Activated effector memory CD4-positive, alpha-beta T cell treated with Interleukin-2 at 50 U/mL for 16 hours (primary cell): ENCODE data around the gene TXNL4A.
"Not testable (repeated sequence)": the region's sequence is repeated elsewhere in the genome, so short reads cannot be mapped to it uniquely, and the experiment has no call there.

Source experiments
- DNase-seq: peaks from one replicate; pipeline ENCODE4 v3.0.0-alpha.2; 2020

The TXNL4A gene, protein sequence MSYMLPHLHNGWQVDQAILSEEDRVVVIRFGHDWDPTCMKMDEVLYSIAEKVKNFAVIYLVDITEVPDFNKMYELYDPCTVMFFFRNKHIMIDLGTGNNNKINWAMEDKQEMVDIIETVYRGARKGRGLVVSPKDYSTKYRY

GRCh38 chr18:79988451-79989194, at the start of gene TXNL4A:
TSS of gene TXNL4A (minus strand) at chr18:79988563. CDS start at chr18:79988392, 171 bp downstream.
- peak; percentile 80 for DNase-seq

- no peak for DNase-seq
Measured at GRCh38 chr18:80037300-80037699, 48.9 kb upstream of the TXNL4A start.

GRCh38 chr18:80035997-80036396, 47.6 kb upstream of the TXNL4A start:
- DNase-seq = no peak

- no peak for DNase-seq
Measured at GRCh38 chr18:80034852-80035406, 46.6 kb upstream of the TXNL4A start.

DNA sequence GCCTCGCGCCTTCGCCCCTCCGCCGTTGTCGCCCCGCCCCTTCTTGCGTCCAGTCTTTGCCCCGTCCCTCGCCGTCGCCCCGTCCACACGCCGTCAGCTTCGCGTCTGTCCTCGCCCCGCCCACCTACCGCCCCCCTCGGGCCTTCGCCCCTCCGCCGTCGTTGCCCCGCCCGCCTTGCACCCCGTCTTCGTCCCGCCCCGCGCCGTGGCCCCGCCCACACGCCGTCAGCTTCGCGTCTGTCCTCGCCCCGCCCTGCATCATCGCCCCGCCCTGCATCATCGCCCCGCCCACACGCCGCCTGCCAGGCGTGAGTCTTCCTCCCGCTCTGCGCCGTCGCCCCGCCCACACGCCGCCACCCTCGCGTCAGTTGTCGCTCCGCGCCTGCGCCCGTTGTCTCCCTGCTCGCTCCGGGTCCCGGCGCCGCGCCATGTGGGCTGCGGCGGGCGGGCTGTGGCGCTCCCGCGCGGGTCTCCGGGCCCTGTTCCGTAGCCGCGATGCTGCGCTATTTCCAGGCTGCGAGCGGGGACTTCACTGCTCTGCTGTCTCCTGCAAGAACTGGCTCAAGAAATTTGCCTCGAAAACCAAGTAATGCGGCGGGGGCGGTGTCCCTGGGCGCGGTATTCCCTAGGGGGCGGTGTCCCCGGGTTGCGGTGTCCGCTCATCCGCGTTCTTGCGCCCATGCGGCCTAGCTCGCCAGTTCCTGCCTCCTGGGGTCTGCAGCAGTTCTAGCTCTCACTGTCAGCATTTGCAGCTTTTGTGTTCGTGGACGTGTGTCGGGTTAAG, 45.9 kb upstream of the TXNL4A start, which contains the start of gene RBFA:
RBFA (plus strand) TSS at position 367 of the 784 bp plus-strand sequence; CDS start at position 429, 62 bp downstream.
- peak; percentile 99 for DNase-seq

- DNase-seq = no peak
Measured at GRCh38 chr18:80033181-80034067, 45.1 kb upstream of the TXNL4A start.

- DNase-seq = no peak
Measured at GRCh38 chr18:80029690-80030089, 41.3 kb upstream of the TXNL4A start.

DNA sequence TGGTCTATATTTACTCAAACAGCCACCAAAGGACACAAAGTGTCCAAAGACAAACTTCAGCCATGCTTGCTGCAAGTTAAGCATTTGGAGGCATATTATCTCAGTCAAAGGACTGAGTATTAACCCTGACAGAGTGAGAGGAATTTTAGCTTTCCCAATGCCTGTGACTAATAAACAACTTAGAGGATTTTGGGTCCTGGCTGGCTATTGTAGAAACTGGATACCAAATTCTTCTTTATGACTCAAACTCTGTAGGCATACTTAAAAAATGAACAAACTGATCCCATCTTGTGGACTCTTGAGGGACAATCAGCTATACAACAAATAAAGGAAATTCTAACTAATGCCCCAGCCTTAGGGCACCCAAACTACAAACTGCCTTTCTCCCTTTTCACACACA, 39.4 kb upstream of the TXNL4A start:
- DNase-seq = not testable (repeated sequence)

DNA sequence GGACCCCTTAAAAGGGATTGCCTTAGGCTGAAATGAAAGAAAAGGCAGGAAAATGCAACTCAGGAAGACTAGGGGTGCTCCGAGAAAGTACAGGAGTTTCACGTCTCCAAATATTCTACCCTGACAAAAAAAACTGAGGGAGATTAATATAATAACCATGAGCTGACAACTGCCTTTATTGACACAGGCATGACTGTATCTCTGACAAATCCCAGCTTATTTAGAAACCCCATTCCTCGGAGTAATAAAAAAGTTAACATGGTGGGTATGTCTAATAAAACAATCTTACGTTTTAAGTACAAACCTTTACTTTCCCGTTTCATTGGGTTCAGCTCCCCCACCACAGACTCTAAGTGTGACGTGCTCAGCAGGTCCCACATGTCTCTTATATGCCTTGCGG, 38.0 kb upstream of the TXNL4A start:
- DNase-seq = no peak

DNA sequence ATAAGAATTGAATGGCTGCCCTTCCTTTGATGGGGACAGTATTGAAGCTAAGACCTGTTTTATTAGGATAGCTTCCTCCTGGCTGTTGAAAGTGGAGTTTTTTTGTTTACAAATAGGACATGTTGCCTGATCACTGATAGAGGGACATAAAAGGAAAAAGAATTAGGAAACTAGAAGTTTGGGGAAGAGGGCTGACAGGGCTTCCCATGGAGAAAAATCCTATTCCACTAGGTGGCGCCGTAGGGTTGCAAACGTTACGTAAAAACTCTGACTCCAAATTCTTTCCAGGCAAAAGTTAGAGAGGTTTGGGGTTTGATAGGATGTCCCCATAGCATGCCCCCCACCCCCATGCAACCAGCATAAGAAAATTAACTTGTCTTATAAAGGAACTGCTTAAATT, 34.8 kb upstream of the TXNL4A start:
- no peak for DNase-seq

DNA sequence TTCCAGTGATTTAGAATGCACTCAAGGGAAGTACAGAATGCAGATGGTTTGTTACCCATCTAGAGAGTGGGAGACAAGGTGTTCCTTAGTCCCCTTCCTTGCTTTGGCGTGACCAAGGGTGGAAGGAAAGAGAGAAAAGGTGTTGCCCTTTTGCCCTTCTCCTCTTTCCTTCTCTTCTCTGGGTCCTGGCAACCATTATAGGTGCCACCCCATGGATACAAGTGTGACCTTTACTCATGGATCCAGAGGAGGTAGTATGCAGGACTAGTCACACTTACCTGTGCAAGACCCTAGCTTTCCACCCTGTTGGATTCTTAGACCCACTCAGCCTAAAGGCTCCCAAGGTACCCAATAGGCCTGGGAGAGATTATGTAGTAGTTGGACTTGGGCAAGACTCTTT, 34.2 kb upstream of the TXNL4A start:
- DNase-seq = no peak

GRCh38 chr18:80012714-80013113, 24.4 kb upstream of the TXNL4A start:
- DNase-seq = no peak

DNA sequence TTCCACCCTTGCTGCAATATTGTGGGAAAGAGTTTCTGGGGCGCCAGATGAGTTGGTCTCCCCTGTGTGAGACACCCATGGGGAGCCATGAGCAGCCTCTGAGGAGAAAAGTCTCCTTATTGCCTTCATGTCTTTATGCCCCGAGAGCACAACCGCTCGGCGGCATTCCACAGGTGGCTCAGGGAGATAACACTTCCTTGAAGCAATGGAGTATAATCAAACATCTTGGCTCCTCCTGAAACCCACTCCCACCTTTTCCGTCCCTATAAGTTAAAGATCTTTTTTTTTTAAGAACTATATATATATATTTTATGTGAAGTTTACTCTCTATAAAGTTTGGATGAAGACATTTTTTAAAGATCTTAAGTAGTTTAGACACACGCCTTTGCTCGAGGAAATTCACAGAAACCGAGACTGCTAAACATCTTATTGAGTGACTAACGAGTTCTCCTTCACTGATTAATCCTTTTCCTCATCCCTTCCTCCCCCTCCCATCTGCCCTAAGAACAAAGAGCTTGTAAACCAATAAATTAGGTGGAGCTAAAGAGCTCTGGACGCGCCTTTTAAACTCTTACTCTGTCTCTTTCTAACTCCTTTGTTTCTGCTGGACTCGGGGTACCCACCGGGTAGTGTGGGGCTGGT, 23.3 kb upstream of the TXNL4A start:
- not testable (repeated sequence) for DNase-seq

GRCh38 chr18:80010551-80010906, 22.2 kb upstream of the TXNL4A start:
- DNase-seq = no peak

DNA sequence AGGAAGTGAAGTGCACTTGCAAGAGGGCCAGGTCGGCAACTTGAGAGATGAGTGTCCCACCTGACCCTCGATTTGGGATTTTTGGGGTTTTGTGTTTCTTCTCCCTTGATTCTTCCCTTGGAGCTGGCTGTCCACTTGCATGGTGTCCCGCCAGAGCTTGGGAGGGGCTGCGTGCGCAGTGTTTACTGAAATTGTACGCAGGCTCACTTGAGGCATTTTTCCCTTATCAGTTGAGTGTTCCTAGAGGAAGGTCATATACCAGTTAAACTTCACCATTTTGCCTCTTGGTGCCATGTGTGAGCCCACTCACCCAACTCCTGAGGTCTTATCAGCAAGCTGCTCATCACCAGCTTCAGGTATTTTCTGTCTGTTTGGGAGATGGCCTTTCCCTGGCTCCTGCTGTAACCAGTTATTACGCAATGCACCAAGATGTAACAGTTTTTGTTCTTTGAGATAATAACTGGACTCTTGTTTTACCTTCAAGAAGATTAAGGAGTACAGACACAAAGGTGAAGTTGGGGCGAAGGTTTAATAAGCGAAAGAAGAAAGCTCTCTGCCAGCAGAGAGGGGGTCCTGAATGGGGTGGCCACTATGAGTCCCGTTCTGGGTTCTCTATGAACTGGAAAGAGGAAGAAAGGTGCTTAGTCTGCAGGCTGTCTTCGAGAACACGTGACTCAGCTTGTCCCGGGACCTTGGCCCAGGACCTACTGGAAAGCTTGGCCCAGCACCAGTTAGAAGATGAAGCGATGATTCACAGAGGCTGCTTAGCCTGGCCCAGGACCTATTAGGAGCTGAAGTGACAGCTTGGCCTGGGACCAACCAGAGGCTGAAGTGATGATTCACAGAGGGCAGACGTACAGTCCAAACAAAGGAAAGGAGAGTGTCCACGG, 21.5 kb upstream of the TXNL4A start:
- no peak for DNase-seq

GRCh38 chr18:80006724-80007123, 18.4 kb upstream of the TXNL4A start:
- no peak for DNase-seq

DNA sequence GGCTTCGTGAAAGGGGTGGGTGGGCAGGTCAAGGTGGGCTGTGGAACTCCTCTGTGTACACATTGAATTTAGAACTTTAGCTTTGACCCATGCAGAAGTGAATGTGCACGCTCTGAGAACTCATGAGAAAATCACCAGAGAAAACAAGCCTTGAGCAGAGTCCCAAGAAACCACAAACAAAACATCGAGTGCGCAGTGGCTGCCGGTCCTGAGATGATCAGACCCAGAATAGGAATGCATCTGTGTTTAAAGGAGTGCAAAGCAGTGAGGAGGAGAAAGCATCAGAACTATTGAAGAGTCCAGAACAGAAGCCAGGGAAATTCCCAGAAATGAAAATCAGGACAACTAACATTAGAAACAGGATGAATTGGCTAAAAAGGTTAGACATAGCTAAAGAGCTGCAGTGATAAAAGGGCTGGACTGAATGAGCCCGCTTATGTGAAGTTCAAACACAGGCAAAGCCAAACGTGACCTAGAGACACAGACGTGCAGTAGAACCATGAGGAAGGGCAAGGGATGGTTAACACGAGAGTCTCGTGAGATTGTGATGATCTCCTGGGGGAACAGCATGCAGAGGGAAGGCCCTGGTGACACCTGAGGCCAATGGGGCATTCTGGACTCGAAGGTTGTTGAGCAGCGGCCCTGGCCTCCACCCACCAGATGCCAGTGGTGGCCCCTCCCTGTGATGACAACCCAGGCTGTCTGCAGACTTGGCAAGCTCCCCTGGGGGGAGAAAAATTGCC, 16.4 kb upstream of the TXNL4A start:
- no peak for DNase-seq

DNA sequence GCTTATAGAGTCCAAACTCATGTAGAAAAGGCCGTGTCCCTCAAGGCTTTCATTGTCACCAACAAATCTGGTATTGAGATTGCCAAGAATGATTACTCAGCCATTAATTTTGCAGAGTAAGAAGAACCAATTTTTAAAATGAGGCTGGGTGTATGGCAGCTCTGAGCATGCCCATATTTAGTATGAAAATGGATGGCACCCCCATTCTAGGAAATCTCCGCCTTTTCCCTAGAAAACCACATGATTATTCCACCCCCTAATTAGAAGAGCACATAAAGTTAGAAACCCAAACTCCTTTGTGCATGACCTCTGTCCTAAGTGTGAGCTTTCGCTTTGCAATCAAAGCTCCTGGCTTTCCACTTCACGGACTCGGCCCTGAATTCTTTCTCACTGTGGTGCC, 14.1 kb upstream of the TXNL4A start:
- no peak for DNase-seq

DNA sequence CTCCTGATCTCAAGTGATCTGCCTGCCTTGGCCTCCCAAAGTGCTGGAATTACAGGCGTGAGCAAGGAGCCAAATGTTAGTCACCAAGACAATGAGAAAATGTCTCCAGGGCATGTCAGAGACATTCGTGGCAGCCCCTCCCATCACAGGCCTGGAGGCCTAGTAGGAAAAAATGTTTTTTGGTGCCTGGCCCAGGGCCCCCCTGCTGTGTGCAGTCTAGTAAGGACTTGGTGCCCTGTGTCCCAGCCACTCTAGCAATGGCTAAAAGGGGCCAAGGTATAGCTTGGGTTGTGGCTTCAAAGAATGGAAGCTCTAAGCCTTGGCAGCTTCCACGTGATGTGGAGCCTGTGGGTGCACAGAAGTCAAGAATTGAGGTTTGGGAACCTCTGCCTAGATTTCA, 12.5 kb upstream of the TXNL4A start:
- no peak for DNase-seq

DNA sequence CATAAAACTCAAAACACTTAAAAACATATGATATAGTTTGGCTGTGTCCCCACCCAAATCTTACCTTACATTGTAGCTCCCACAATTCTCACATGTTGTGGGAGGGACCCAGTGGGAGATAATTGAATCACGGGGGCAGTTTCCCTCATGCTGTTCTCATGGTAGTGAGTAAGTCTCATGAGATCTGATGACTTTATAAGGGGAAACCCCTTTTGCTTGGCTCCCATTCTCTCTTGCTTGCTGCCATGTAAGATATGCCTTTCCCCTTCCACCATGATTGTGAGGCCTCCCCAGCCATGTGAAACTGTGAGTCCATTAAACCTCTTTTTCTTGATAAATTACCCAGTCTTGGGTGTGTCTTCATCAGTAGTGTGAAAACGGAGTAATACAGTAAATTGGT, 11.3 kb upstream of the TXNL4A start:
- DNase-seq = not testable (repeated sequence)
